Neural cell (in vitro differentiated cells): ENCODE measurements around the gene ATP13A3. TPM values are rescaled to one million over a fixed set of nuclear protein-coding genes. Genes with fewer than 3 reads are reported as not detected.

Experiments
- H2AFZ ChIP-seq: fragments of 200-600, 300-800 bp; sonication (generic), shearing (Covaris generic); 2 replicates; pipeline ENCODE4 v1.6.0; 2014; ENCODE audit warnings: low read depth, mild to moderate bottlenecking, antibody characterized with exemption, low read length, moderate library complexity
- H3F3A ChIP-seq: fragments of 200-600 bp; shearing (Covaris generic); 2 replicates; pipeline ENCODE4 v1.6.1; 2016; ENCODE audit warnings: mild to moderate bottlenecking, moderate library complexity, mixed read lengths, antibody characterized with exemption, low read length; ENCODE audit not compliant: insufficient read depth, poor library complexity, severe bottlenecking
- H3K27ac ChIP-seq: fragments of 200-600, 300-800 bp; sonication (generic), shearing (Covaris generic); 2 replicates; pipeline ENCODE4 v1.5.1; 2014; ENCODE audit warnings: mild to moderate bottlenecking, low read length, moderate library complexity
- H3K27me3 ChIP-seq: fragments of 300-800, 200-600 bp; sonication (generic), shearing (Covaris generic); 2 replicates; pipeline ENCODE4 v1.6.0; 2014; ENCODE audit warnings: mild to moderate bottlenecking, low read depth, low read length, moderate library complexity; ENCODE audit not compliant: insufficient read depth
- H3K36me3 ChIP-seq: fragments of 300-800, 200-600 bp; sonication (generic), shearing (Covaris generic); 2 replicates; pipeline ENCODE4 v1.5.1; 2014; ENCODE audit warnings: mild to moderate bottlenecking, antibody characterized with exemption, low read length, moderate library complexity; ENCODE audit not compliant: insufficient read depth
- H3K4me2 ChIP-seq: fragments of 300-800, 200-600 bp; sonication (generic), shearing (Covaris generic); 2 replicates; pipeline ENCODE4 v1.6.0; 2014; ENCODE audit warnings: mild to moderate bottlenecking, low read length
- H3K4me3 ChIP-seq: fragments of 300-800, 200-600 bp; sonication (generic), shearing (Covaris generic); 2 replicates; pipeline ENCODE4 v1.5.1; 2014; ENCODE audit warnings: mild to moderate bottlenecking, low read length, moderate library complexity
- H3K79me2 ChIP-seq: fragments of 200-600 bp; shearing (Covaris generic); replicated peaks from 2 replicates; pipeline ENCODE4 v1.6.0; 2014; ENCODE audit warnings: mild to moderate bottlenecking, low read length, moderate library complexity; ENCODE audit not compliant: insufficient read depth
- H3K9ac ChIP-seq: fragments of 300-800, 200-600 bp; sonication (generic), shearing (Covaris generic); 2 replicates; pipeline ENCODE4 v1.6.1; 2016; ENCODE audit warnings: mild to moderate bottlenecking, low read length, mixed read lengths
- H3K9me2 ChIP-seq: fragments of 200-600 bp; shearing (Covaris generic); 2 replicates; pipeline ENCODE4 v1.6.1; 2016; ENCODE audit warnings: mild to moderate bottlenecking, low read length, mixed read lengths; ENCODE audit not compliant: insufficient read depth
- H3K9me3 ChIP-seq: fragments of 200-600, 300-800 bp; sonication (generic), shearing (Covaris generic); 2 replicates; pipeline ENCODE4 v1.6.1; 2016; ENCODE audit warnings: mild to moderate bottlenecking, mixed run types, low read length, moderate library complexity, mixed read lengths
- H4K20me1 ChIP-seq: fragments of 200-600 bp; shearing (Covaris generic); 2 replicates; pipeline ENCODE4 v1.6.1; 2016; ENCODE audit warnings: mild to moderate bottlenecking, mixed run types; ENCODE audit not compliant: insufficient read depth
- CTCF ChIP-seq: fragments of 450-650 bp; IDR thresholded peaks from 2 replicates; pipeline ENCODE4 v1.5.1; 2014; ENCODE audit warnings: antibody characterized with exemption, mild to moderate bottlenecking, moderate library complexity; ENCODE audit not compliant: poor library complexity, severe bottlenecking
- EP300 ChIP-seq: fragments of 450-650 bp; conservative IDR thresholded peaks from 2 replicates; pipeline ENCODE4 v1.6.1; 2014; ENCODE audit warnings: antibody characterized with exemption, mild to moderate bottlenecking, moderate library complexity; ENCODE audit not compliant: poor library complexity, severe bottlenecking
- EZH2 ChIP-seq: fragments of 200-600, 300-800 bp; shearing (Covaris generic), sonication (generic); IDR thresholded peaks from 2 replicates; pipeline ENCODE4 v1.6.1; 2014; ENCODE audit warnings: antibody characterized with exemption, low read length, borderline replicate concordance, mild to moderate bottlenecking; ENCODE audit not compliant: insufficient read depth, poor library complexity, severe bottlenecking
- MXI1 ChIP-seq: fragments of 450-650 bp; conservative IDR thresholded peaks from 2 replicates; pipeline ENCODE4 v1.6.1; 2014; ENCODE audit warnings: antibody characterized with exemption, mild to moderate bottlenecking; ENCODE audit not compliant: poor library complexity, severe bottlenecking
- POLR2AphosphoS5 ChIP-seq: IDR thresholded peaks from 2 replicates; pipeline ENCODE4 v1.6.1; 2012
- RAD21 ChIP-seq: fragments of 450-650 bp; conservative IDR thresholded peaks from 2 replicates; pipeline ENCODE4 v1.6.1; 2014; ENCODE audit warnings: antibody characterized with exemption, mild to moderate bottlenecking, moderate library complexity
- REST ChIP-seq: IDR thresholded peaks from 2 replicates; pipeline ENCODE4 v1.6.1; 2012; ENCODE audit warnings: borderline replicate concordance
- SMC3 ChIP-seq: fragments of 450-650 bp; conservative IDR thresholded peaks from 2 replicates; pipeline ENCODE4 v1.6.1; 2014; ENCODE audit warnings: antibody characterized with exemption, mild to moderate bottlenecking, moderate library complexity; ENCODE audit not compliant: poor library complexity
- TAF1 ChIP-seq: IDR thresholded peaks from 2 replicates; pipeline ENCODE4 v1.6.1; 2012; ENCODE audit warnings: low read depth
- polyA plus RNA-seq: library from polyadenylated mRNA; depleted of rRNA; stranded (reverse); fragments of >200 nt; gene quantifications from 2 replicates; pipeline ENCODE4 v1.2.3, GENCODE V29; 2014

The ATP13A3 gene
- polyA plus RNA-seq, 1 donor from 2014 or later, result 64.7 TPM

DNA sequence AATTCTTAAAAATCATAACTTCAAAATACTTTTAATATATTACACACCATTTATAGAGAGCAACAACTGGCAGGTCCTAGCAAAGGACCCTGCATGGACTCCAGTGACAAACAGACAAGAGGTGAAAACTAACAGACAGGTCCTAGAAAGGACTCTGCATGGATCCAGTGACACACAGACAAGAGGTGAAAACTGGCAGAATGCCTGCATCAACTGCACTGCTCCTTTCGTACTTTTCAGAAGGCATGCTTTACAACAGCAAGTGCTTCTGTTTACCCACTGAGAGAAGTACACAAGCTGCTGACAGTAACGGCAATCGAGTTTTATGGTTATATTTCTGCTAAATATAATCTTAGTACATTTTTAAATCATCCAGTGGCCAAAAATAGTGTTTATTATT, 63.5 kb downstream of the ATP13A3 start:
- no peak overlapping the region for H3K27ac ChIP-seq
- H3K4me2 ChIP-seq, result no peak overlapping the region
- H3K9me3 ChIP-seq, result no peaks in the 10 kb centered on the region
- H3K9me2 ChIP-seq, result no peaks in the 10 kb centered on the region
- peaks cover 8% of the 10 kb centered on the region for H3K36me3 ChIP-seq
- H3K9ac ChIP-seq, result no peak overlapping the region
- no peaks in the 10 kb centered on the region for H3K27me3 ChIP-seq
- no peaks in the 10 kb centered on the region for H4K20me1 ChIP-seq
- no peak overlapping the region for H2AFZ ChIP-seq
- no peak overlapping the region for H3K4me3 ChIP-seq
- no peak for TF ChIP-seq EP300
- TF ChIP-seq POLR2AphosphoS5, result no peak
- TF ChIP-seq CTCF, result no peak
- no peak for TF ChIP-seq MXI1
- TF ChIP-seq REST, result no peak
- no peak for TF ChIP-seq RAD21
- no peak for TF ChIP-seq EZH2
- no peaks in the 10 kb centered on the region for H3F3A ChIP-seq
- H3K79me2 ChIP-seq, result no peaks in the 10 kb centered on the region

DNA sequence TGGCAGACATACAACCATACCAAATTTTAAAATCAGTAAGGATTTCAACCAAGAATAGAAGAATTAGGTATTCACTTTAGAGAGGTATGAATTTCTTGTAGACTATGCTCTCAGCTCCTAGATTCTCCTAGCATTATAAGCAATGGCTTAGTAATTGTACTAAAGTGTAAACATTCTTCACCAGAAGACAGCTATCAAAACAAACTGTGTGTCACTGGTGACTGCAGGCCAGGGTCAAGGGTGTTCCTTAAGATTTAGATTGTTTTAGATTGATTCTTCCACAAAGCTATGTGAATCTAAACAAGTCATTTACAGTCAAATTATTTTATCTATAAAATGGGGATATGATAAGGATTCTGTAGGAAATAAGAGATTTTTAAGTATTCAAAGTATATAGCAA, 64.6 kb downstream of the ATP13A3 start:
- Histone ChIP-seq H3K9me2 (no peaks in the 10 kb centered on the region), H3K27ac (no peak overlapping the region), H4K20me1 (no peaks in the 10 kb centered on the region), H3K79me2 (no peaks in the 10 kb centered on the region), H2AFZ (no peak overlapping the region), H3K4me2 (no peak overlapping the region), H3K9me3 (no peaks in the 10 kb centered on the region), H3K9ac (no peak overlapping the region), H3F3A (no peaks in the 10 kb centered on the region), H3K36me3 (peaks cover 6% of the 10 kb centered on the region), H3K27me3 (no peaks in the 10 kb centered on the region), H3K4me3 (no peak overlapping the region)
- no peak for TF ChIP-seq SMC3
- no peak for TF ChIP-seq REST
- no peak for TF ChIP-seq POLR2AphosphoS5
- no peak for TF ChIP-seq EP300
- TF ChIP-seq MXI1, result no peak
- no peak for TF ChIP-seq EZH2
- TF ChIP-seq CTCF, result no peak
- TF ChIP-seq RAD21, result no peak
- TF ChIP-seq TAF1, result no peak
